A673 (cell line): ENCODE measurements around the gene TSPAN31. TPM values are rescaled to one million over a fixed set of nuclear protein-coding genes. Genes with fewer than 3 reads are reported as not detected.

Source experiments
- BruUV-seq: library from RNA; stranded (reverse); fragments of 400-500 nt; replicated peaks from 2 replicates; lab custom pipeline; 2021; lab: Mats Ljungman, UMichigan
- CTCF ChIA-PET: fragments of 300-600 bp; sonication (Branson Sonifier 250); formaldehyde crosslinking; loops from one replicate; lab custom pipeline; 2022; ENCODE audit warnings: antibody characterized with exemption; lab: Charles Lee
- POLR2A ChIA-PET: fragments of 300-600 bp; sonication (Branson Sonifier 250); formaldehyde crosslinking; loops from one replicate; lab custom pipeline; 2022; ENCODE audit warnings: antibody characterized with exemption; ENCODE audit not compliant: low non-redundant PET; lab: Charles Lee
- DNase-seq: peaks from one replicate; pipeline ENCODE4 v3.0.0-alpha.2; 2015; ENCODE audit warnings: low spot score
- H3K27ac ChIP-seq: fragments of 200-600 bp; sonication (generic); 2 replicates; pipeline ENCODE4 v1.5.1; 2016; ENCODE audit warnings: mixed run types, low read depth, mild to moderate bottlenecking, mixed read lengths, antibody characterized with exemption, low read length; ENCODE audit not compliant: poor library complexity, severe bottlenecking
- H3K27me3 ChIP-seq: fragments of 200-600 bp; sonication (generic); replicated peaks from 2 replicates; pipeline ENCODE4 v1.6.1; 2017; ENCODE audit warnings: mixed run types, low read depth, mild to moderate bottlenecking, mixed read lengths, antibody characterized with exemption, low read length; ENCODE audit not compliant: insufficient read depth, poor library complexity
- H3K36me3 ChIP-seq: fragments of 200-600 bp; sonication (generic); 2 replicates; pipeline ENCODE4 v1.6.1; 2016; ENCODE audit warnings: mixed run types, mild to moderate bottlenecking, mixed read lengths, antibody characterized with exemption, low read length; ENCODE audit not compliant: insufficient read depth, poor library complexity, severe bottlenecking
- H3K4me1 ChIP-seq: fragments of 200-600 bp; sonication (generic); 2 replicates; pipeline ENCODE4 v1.6.1; 2017; ENCODE audit warnings: mixed run types, mild to moderate bottlenecking, mixed read lengths, antibody characterized with exemption, low read length; ENCODE audit not compliant: insufficient read depth, poor library complexity, severe bottlenecking
- H3K4me3 ChIP-seq: fragments of 200-600 bp; sonication (generic); 2 replicates; pipeline ENCODE4 v1.5.1; 2016; ENCODE audit warnings: low read depth, mixed run types, mild to moderate bottlenecking, mixed read lengths, low read length; ENCODE audit not compliant: poor library complexity, severe bottlenecking
- H3K9me3 ChIP-seq: fragments of 200-600 bp; sonication (generic); 2 replicates; pipeline ENCODE4 v1.6.1; 2016; ENCODE audit warnings: mixed run types, low read depth, mild to moderate bottlenecking, mixed read lengths, antibody characterized with exemption, low read length; ENCODE audit not compliant: poor library complexity, severe bottlenecking
- EZH2 ChIP-seq: fragments of 200-600 bp; sonication (generic); IDR thresholded peaks from 2 replicates; pipeline ENCODE4 v1.6.1; 2017; ENCODE audit warnings: borderline replicate concordance, low read depth, mild to moderate bottlenecking, mixed read lengths, antibody characterized with exemption, low read length; ENCODE audit not compliant: poor library complexity, severe bottlenecking
- intact Hi-C: fragments of 100-400 bp; cut with micrococcal nuclease; formaldehyde crosslinking; loops from one replicate; pipeline ENCODE4 v1.10.0; 2022; ENCODE audit not compliant: unreplicated experiment
- total RNA-seq: library from RNA; stranded (reverse); gene quantifications from 2 replicates; pipeline ENCODE4 v1.2.3, GENCODE V29; 2021
- TF ChIP-seq, protein P1 (sequence below): fragments of 300-800, 200-600 bp; sonication (generic); conservative IDR thresholded peaks from 2 replicates; pipeline ENCODE4 v1.5.1; 2017; ENCODE audit warnings: low read depth, mild to moderate bottlenecking, antibody characterized with exemption, low read length, moderate library complexity, mixed read lengths

TSPAN31 gene
- total RNA-seq, 1 experiment from 2014 or later: 8.9 TPM

GRCh38 chr12:57731411-57732080 lies 13.3 kb upstream of the TSPAN31 start:
- no peak for DNase-seq
- no TSS peak for BruUV-seq
- no peak overlapping the region for H3K4me3 ChIP-seq
- no peaks in the 10 kb centered on the region for H3K36me3 ChIP-seq
- intact Hi-C loops: no loop called here
- H3K27me3 ChIP-seq: peaks cover 6% of the 10 kb centered on the region
- no peak for TF ChIP-seq EZH2
- TF ChIP-seq, protein P1, sequence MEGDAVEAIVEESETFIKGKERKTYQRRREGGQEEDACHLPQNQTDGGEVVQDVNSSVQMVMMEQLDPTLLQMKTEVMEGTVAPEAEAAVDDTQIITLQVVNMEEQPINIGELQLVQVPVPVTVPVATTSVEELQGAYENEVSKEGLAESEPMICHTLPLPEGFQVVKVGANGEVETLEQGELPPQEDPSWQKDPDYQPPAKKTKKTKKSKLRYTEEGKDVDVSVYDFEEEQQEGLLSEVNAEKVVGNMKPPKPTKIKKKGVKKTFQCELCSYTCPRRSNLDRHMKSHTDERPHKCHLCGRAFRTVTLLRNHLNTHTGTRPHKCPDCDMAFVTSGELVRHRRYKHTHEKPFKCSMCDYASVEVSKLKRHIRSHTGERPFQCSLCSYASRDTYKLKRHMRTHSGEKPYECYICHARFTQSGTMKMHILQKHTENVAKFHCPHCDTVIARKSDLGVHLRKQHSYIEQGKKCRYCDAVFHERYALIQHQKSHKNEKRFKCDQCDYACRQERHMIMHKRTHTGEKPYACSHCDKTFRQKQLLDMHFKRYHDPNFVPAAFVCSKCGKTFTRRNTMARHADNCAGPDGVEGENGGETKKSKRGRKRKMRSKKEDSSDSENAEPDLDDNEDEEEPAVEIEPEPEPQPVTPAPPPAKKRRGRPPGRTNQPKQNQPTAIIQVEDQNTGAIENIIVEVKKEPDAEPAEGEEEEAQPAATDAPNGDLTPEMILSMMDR: no peak
- CTCF ChIA-PET: no interaction called here
- peaks cover 10% of the 10 kb centered on the region for H3K4me1 ChIP-seq
- H3K9me3 ChIP-seq: no peaks in the 10 kb centered on the region
- H3K27ac ChIP-seq: no peak overlapping the region
- POLR2A ChIA-PET: no interaction called here

DNA sequence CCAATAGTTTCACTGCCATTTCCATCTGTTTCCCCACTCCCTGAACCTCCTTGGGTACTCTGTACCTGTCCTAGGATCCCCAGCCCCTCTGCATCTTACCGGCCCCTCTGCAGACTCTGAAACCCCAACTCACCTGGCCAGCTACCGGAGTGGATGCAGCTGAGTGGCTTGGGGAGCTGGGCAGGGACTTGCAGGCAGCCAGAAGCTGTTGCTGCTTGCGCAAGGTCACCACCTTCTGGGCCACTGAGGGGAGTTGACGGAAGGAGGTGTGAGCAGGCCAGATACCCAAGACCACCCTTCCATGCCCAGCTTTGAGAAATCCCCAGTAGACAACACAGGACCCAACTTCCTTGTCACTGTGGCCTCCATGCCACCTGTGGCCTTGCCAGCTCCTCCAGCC lies 12.6 kb upstream of the TSPAN31 start:
- H3K27ac ChIP-seq: no peak overlapping the region
- CTCF ChIA-PET: no interaction called here
- H3K4me3 ChIP-seq: no peak overlapping the region
- no peak for DNase-seq
- H3K36me3 ChIP-seq: no peaks in the 10 kb centered on the region
- peaks cover 13% of the 10 kb centered on the region for H3K27me3 ChIP-seq
- H3K9me3 ChIP-seq: no peaks in the 10 kb centered on the region
- TF ChIP-seq, protein P1: no peak
- TF ChIP-seq EZH2: no peak
- peaks cover 15% of the 10 kb centered on the region for H3K4me1 ChIP-seq
- intact Hi-C loops: no loop called here
- POLR2A ChIA-PET: no interaction called here
- no TSS peak for BruUV-seq

DNA sequence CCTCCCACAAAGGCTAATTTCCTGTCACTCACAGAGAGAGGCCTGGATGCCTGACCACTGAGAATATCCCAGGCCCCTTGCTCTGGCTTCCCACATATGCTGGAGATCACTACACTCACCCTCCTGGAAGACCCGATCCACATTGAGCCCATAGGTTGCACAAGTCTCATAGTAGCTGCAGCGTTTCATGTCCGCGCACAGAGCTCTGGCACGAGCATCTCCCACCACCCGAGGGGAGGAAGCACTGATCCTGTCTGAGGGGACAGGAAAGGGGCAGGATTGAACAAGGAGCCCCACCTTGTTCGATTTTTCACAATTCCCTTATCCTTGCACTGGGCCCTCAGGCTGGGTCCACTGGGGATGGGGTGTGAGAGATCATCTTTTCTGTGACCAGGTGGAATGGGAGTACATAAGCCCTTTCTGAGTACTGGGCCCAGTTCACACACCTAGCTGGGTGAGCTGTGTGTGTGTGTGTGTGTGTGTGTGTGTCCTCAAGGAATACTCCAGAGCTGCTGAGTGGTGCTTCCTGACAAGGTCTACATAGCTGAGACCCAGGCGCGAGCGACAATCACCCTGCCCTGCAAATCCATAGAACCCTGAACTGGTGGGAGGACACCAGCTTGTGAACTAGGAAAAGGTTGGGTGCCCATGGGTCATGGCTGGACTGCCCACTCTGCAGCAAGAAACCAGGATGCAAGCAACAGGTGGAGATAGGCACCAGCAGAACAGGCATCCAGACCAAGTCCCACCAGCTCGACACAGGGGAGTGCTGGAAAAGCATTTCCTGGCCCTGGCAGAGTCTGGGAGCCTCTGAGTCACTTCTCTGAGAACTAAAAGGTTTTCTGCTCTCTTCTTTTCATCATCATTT lies 11.9 kb upstream of the TSPAN31 start:
- intact Hi-C loops: no loop called here
- BruUV-seq: no TSS peak
- ChIA-PET POLR2A (interaction anchor here (0.7 kb wide), 1 partner anchor 213 kb away, joined by 3 read pairs; no protein-coding TSS in a partner anchor), CTCF (interaction anchor here (0.5 kb wide), 2 partner anchors 490 to 1249 kb away, joined by 3 to 4 read pairs; no protein-coding TSS in a partner anchor)
- H3K4me3 ChIP-seq: no peak overlapping the region
- no peaks in the 10 kb centered on the region for H3K9me3 ChIP-seq
- TF ChIP-seq, protein P1: no peak
- TF ChIP-seq EZH2: no peak
- H3K27me3 ChIP-seq: peaks cover 18% of the 10 kb centered on the region
- H3K36me3 ChIP-seq: no peaks in the 10 kb centered on the region
- DNase-seq: no peak
- peaks cover 16% of the 10 kb centered on the region for H3K4me1 ChIP-seq
- H3K27ac ChIP-seq: no peak overlapping the region
